Raji (cell line): ENCODE data around the gene UBE2D3.

Experiments
- POLR2A ChIP-seq: IDR thresholded peaks from 2 replicates; pipeline ENCODE4 v1.6.1; 2011; ENCODE audit warnings: low read depth, low read length, control low read depth; ENCODE audit not compliant: insufficient read depth

The UBE2D3 gene

GRCh38 chr4:102826890-102827673, at the start of gene UBE2D3:
Gene UBE2D3, minus strand, starts transcription at chr4:102827551. Its CDS starts 1,043 bp downstream, at chr4:102826508.
- TF ChIP-seq POLR2A: peak; percentile 90

GRCh38 chr4:102871772-102872171, 44.4 kb upstream of the UBE2D3 start:
- TF ChIP-seq POLR2A: no peak

GRCh38 chr4:102869569-102870197, 42.3 kb upstream of the UBE2D3 start:
- TF ChIP-seq POLR2A: no peak

- TF ChIP-seq POLR2A: peak; percentile 98
Observed at GRCh38 chr4:102868781-102869568, 41.6 kb upstream of the UBE2D3 start, which contains the start of gene CISD2. Gene CISD2, plus strand, starts transcription at chr4:102868992. Its CDS starts 93 bp downstream, at chr4:102869085.

- TF ChIP-seq POLR2A: no peak
Observed at GRCh38 chr4:102868153-102868780, 40.9 kb upstream of the UBE2D3 start.

- TF ChIP-seq POLR2A: 0 out of 2 replicates have a peak, but pooled peaks have one; percentile 19
Observed at GRCh38 chr4:102867278-102868152, 40.2 kb upstream of the UBE2D3 start.

GRCh38 chr4:102862747-102863146, 35.4 kb upstream of the UBE2D3 start:
- TF ChIP-seq POLR2A: no peak

GRCh38 chr4:102862016-102862415, 34.7 kb upstream of the UBE2D3 start:
- TF ChIP-seq POLR2A: no peak

- TF ChIP-seq POLR2A: no peak
Observed at GRCh38 chr4:102860611-102861324, 33.4 kb upstream of the UBE2D3 start.

GRCh38 chr4:102858828-102859464, 31.6 kb upstream of the UBE2D3 start:
- no peak for TF ChIP-seq POLR2A

- no peak for TF ChIP-seq POLR2A
Observed at GRCh38 chr4:102850370-102850769, 23.0 kb upstream of the UBE2D3 start.

GRCh38 chr4:102849579-102850104, 22.3 kb upstream of the UBE2D3 start:
- TF ChIP-seq POLR2A: no peak

- TF ChIP-seq POLR2A: no peak
Observed at GRCh38 chr4:102847687-102848086, 20.3 kb upstream of the UBE2D3 start.
